H1 (cell line): ENCODE data around the gene HSPA4L. TPM values are rescaled to one million over a fixed set of nuclear protein-coding genes. Genes with fewer than 3 reads are reported as not detected.
A peak's percentile ranks its signal among the peaks of the same experiment; 100 is the strongest.

Experiments used
- JUN ChIP-seq: IDR thresholded peaks from 2 replicates; pipeline ENCODE4 v1.6.1; 2011; ENCODE audit warnings: low read depth, mild to moderate bottlenecking, improper control_type of control experiment, low read length
- NANOG ChIP-seq: IDR thresholded peaks from 2 replicates; pipeline ENCODE4 v1.6.1; 2011; ENCODE audit warnings: low read length, low read depth, mild to moderate bottlenecking, inconsistent platforms; ENCODE audit not compliant: insufficient read depth, poor library complexity, severe bottlenecking
- polyA plus RNA-seq, 7 experiments: library from polyadenylated mRNA; depleted of rRNA in 3 of 7; stranded (reverse) in 5 of 7; unstranded in 2 of 7; fragments of >200 nt in 5 of 7; fragments of 200-250 nt in 2 of 7; gene quantifications; 1 replicate in 5 of 7; 2 replicates in 1 of 7; 4 replicates in 1 of 7; pipeline versions ENCODE4 v1.2.1 to v1.2.3, GENCODE V29; 2011 to 2013; ENCODE audit warnings: missing spikeins in 2 of 7, mixed read lengths in 2 of 7
- total RNA-seq: library from RNA; stranded (reverse); fragmentation: NEBNext Ultra II Directional; extraction: Animal tissue kit (Norgen Biotek cat#: 25700); gene quantifications from 2 replicates; pipeline ENCODE4 v1.2.1, GENCODE V29; 2021
- TF ChIP-seq, protein P1 (sequence below): IDR thresholded peaks from 2 replicates; pipeline ENCODE4 v1.6.1; 2012; ENCODE audit warnings: inconsistent platforms
- TF ChIP-seq, protein P2 (sequence below), 3 experiments: IDR thresholded peaks; 1 replicate in 2 of 3; 2 replicates in 1 of 3; pipeline versions ENCODE4 v1.5.1 to v1.6.1; 2011; ENCODE audit warnings: low read length in 3 of 3, mild to moderate bottlenecking in 3 of 3, inconsistent platforms in 2 of 3, low read depth in 1 of 3, moderate library complexity in 1 of 3; ENCODE audit not compliant: insufficient read depth in 1 of 3; ENCODE audit errors: control extremely low read depth in 1 of 3

Gene HSPA4L
- total and polyA plus RNA-seq, 2 of the 8 experiments (the other 6 are each of a cell fraction or from before 2014, with no cell fraction given), result 0.65 to 4.7 TPM

DNA sequence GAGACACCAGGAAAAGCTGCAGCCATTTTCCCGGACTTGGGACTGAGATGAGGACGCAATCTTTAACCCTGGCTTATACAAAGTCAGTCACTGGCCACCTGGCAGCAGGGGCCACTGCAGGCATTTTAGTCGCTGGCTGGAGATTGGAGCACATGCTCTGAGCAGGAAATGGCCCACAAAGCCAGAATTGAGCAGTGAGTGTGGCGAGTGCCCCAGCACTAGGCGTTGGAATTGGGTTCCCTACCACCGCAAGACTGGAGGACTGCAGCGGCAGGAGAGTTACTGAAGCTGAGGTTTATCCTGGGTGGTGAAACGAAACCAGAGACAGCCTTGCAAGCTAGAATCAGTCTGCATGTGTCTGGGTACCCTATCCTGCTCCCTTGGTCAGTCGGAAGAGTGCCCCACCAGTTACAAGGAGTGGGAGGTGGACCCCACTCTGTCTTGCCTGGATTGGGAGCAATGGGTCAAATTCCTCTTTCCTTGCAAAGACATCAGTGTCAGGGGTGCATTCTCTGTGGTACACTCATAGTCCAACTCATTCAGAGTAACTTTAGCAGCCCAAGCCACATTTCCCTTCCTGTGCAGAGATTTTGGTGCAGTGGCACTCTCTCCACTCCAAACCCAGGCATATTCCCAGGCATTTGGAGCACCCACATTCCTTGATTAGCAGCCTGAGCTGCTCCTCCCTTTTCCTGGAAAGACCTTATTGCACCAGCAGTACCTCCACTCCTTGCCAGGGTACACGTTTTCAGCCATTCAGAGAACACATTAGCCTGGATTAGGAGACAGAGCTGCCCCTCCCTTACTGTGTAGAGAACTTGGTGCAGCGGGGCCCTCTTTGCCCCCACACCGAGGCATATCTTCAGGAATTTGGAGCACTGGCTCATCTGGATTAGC is 61.8 kb downstream of the HSPA4L start (continued):
- TF ChIP-seq, protein P1, sequence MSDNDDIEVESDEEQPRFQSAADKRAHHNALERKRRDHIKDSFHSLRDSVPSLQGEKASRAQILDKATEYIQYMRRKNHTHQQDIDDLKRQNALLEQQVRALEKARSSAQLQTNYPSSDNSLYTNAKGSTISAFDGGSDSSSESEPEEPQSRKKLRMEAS, result peak; percentile 65; the same call in 1 of the 2 replicates
- TF ChIP-seq NANOG (no peak), JUN (no peak)
- TF ChIP-seq, protein P2, sequence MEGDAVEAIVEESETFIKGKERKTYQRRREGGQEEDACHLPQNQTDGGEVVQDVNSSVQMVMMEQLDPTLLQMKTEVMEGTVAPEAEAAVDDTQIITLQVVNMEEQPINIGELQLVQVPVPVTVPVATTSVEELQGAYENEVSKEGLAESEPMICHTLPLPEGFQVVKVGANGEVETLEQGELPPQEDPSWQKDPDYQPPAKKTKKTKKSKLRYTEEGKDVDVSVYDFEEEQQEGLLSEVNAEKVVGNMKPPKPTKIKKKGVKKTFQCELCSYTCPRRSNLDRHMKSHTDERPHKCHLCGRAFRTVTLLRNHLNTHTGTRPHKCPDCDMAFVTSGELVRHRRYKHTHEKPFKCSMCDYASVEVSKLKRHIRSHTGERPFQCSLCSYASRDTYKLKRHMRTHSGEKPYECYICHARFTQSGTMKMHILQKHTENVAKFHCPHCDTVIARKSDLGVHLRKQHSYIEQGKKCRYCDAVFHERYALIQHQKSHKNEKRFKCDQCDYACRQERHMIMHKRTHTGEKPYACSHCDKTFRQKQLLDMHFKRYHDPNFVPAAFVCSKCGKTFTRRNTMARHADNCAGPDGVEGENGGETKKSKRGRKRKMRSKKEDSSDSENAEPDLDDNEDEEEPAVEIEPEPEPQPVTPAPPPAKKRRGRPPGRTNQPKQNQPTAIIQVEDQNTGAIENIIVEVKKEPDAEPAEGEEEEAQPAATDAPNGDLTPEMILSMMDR (IDR thresholded peaks at IDR 0.05; ENCODE audit: control extremely low read depth in 1 of 3, insufficient read depth in 1 of 3, low read depth in 1 of 3, low read length in 3 of 3), result no peak
